NCI-H524 (cell line): Measurements from ENCODE around the gene PPP1R36.
"Not testable (repeated sequence)": the region's sequence is repeated elsewhere in the genome, so short reads cannot be mapped to it uniquely, and the experiment has no call there.

Source experiments
- DNase-seq, 2 experiments: peaks; one replicate each; lab custom pipeline; 2025; lab: John Stamatoyannopoulos, UW

PPP1R36 gene

GRCh38 chr14:64518229-64518628 lies 31.5 kb upstream of the PPP1R36 start:
- DNase-seq, result no peak

- no peak for DNase-seq
Observed at GRCh38 chr14:64520699-64521098, 29.1 kb upstream of the PPP1R36 start.

- DNase-seq, result no peak
Observed at GRCh38 chr14:64522591-64523355, 27.0 kb upstream of the PPP1R36 start.

DNA sequence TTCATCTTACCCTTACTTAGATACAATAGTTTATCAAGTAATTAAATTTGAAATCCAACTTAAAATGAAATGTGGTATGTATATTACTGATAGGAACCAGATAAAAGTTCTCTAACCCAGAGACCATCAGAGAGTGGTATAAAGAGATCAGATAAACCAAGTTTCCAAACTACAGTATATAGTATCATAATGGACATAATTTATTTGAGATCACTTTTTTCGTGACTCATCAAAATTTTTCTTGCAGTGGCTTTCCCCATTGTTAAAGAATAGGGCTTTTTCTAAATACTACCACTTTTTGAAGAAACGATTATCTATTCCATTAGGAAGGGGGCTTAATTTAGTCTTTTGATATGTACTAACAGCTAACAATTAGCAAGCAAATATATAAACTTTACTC lies 24.4 kb upstream of the PPP1R36 start:
- DNase-seq, result no peak

GRCh38 chr14:64531567-64531966 lies 18.2 kb upstream of the PPP1R36 start:
- no peak for DNase-seq

GRCh38 chr14:64536488-64537245 lies 13.1 kb upstream of the PPP1R36 start:
- no peak for DNase-seq

GRCh38 chr14:64540208-64541202 lies 9.3 kb upstream of the PPP1R36 start, which contains the start of gene HSPA2:
Gene HSPA2, plus strand, starts transcription at chr14:64540741. Its CDS starts 109 bp downstream, at chr14:64540850.
- peak; percentile 98 to 99 for DNase-seq

GRCh38 chr14:64541261-64541971 lies 8.3 kb upstream of the PPP1R36 start:
- DNase-seq, result peak in 1 of 2 experiments; percentile 58

GRCh38 chr14:64541972-64542835 lies 7.6 kb upstream of the PPP1R36 start:
- DNase-seq, result peak in 1 of 2 experiments; percentile 42

DNA sequence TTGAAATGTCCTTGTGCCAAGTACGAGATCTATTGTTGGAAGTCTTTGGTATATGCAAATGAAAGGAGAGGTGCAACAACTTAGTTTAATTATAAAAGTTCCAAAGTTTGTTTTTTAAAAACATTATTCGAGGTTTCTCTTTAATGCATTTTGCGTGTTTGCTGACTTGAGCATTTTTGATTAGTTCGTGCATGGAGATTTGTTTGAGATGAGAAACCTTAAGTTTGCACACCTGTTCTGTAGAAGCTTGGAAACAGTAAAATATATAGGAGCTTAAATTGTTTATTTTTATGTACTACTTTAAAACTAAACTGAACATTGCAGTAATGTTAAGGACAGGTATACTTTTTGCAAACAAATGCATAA lies 6.9 kb upstream of the PPP1R36 start:
- no peak for DNase-seq

DNA sequence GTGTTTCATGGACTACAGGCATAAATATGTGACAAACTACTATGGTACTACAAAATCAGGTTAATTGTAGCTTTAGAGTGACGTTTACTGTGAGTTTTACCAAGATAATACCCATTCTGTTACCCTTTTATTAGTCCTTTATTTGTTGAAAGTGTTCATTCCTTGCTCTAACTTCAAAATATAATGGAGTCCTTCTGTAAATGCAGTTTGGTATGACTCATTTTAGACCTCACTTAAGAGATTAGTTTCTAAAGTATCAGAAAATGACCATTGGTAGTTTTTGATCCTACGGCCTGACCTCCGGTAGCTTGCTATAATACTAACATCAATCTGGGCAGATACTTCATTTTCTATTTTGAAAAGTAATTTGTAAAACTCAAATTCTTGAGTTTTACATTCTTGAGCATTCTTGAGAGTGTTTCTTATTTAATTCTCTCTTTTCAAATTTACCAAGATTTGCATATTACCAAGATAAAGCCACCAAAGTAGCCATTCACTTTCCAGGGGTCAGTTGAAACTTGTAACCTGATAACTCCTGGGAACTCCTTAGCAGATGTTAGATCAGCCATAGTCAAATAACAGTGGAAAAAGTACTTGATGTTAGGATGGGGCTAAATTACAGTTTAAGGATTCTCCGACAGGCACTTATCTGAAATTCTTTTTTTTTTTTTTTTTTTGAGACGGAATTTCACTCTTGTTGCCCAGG lies 5.0 kb upstream of the PPP1R36 start:
- peak; percentile 26 to 40 for DNase-seq

GRCh38 chr14:64549016-64549415 lies 745 bp upstream of the PPP1R36 start:
- DNase-seq, result no peak

GRCh38 chr14:64550621-64551333 lies 1.0 kb downstream of the PPP1R36 start:
- peak; percentile 59 to 71 for DNase-seq

- no peak for DNase-seq
Observed at GRCh38 chr14:64554556-64554955, 4.8 kb downstream of the PPP1R36 start.

DNA sequence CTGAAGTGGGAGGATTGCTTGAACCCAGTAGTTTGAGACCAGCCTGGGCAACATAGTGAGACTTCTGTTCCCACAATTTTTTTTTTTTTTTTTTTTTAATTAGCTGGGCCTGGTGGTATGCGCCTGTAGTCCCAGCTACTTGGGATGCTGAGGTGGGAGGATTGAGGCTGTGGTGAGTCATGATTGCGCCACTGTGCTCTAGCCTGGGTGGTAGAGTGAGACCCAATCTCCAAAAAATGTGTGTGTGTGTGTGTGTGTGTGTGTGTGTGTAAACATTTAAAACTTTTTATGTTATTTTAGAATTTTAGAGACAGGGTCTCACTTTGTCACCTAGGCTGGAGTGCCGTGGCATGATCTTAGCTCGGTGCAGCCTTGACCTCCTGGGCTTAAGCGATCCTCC lies 6.8 kb downstream of the PPP1R36 start:
- no peak for DNase-seq

- DNase-seq, result not testable (repeated sequence)
Observed at GRCh38 chr14:64558216-64558615, 8.5 kb downstream of the PPP1R36 start.

DNA sequence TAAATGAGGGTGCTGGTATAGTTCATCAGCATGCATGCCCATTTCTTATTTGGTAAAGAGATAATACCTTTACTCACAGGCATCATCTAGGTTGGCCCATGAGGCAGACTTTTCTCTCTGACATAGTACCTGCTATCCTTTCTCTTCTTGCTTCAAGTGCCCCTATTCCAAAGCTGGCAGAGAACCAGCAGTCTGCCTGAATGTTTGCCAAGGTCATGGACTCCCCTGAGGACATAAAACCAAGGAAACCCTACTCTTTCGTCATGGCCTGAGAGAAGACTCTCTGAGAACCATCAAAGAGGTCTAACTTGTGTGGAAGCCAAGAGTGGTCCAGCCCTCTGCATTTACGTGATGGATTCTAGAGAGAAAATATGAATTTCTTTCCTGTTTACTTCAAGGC lies 11.9 kb downstream of the PPP1R36 start:
- DNase-seq, result no peak

DNA sequence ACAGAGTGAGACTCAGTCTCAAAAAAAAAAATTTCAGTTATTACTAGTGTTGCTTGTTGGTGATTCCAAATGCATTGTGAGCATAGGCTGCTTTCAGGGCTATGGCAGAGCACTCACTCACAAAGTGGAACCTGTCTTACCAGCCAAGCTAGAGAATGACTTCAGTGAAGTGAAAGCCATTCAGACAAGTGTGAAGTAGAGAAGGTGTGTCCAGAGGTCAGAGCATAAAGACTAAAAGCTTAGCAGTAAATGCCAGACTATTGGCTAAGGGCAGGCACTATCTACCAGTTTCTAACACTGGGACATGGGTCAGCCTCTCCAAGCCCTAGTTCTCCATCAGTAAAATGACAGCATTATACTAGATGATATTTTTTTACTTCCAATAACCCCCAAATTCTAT lies 12.7 kb downstream of the PPP1R36 start:
- DNase-seq, result no peak

GRCh38 chr14:64563696-64564095 lies 13.9 kb downstream of the PPP1R36 start:
- DNase-seq, result no peak
